NB4 (cell line): ENCODE measurements around the gene NOTUM.

Experiments used
- DNase-seq: peaks from one replicate; pipeline ENCODE4 v3.0.0; 2010; ENCODE audit warnings: low read depth
- H3K4me3 ChIP-seq: one replicate; pipeline ENCODE4 v1.5.1; 2011; ENCODE audit warnings: mild to moderate bottlenecking, low read depth, low read length, moderate library complexity
- CTCF ChIP-seq: IDR thresholded peaks from one replicate; pipeline ENCODE4 v1.5.1; 2012; ENCODE audit warnings: low read depth, low read length
- MAX ChIP-seq: IDR thresholded peaks from 2 replicates; pipeline ENCODE4 v1.6.1; 2011; ENCODE audit warnings: low read depth, low read length
- MYC ChIP-seq: IDR thresholded peaks from 2 replicates; pipeline ENCODE4 v1.6.1; 2011; ENCODE audit warnings: low read depth, low read length
- POLR2A ChIP-seq: IDR thresholded peaks from 2 replicates; pipeline ENCODE4 v1.6.1; 2011; ENCODE audit warnings: mild to moderate bottlenecking; ENCODE audit not compliant: insufficient read length; ENCODE audit errors: extremely low read depth

NOTUM gene

DNA sequence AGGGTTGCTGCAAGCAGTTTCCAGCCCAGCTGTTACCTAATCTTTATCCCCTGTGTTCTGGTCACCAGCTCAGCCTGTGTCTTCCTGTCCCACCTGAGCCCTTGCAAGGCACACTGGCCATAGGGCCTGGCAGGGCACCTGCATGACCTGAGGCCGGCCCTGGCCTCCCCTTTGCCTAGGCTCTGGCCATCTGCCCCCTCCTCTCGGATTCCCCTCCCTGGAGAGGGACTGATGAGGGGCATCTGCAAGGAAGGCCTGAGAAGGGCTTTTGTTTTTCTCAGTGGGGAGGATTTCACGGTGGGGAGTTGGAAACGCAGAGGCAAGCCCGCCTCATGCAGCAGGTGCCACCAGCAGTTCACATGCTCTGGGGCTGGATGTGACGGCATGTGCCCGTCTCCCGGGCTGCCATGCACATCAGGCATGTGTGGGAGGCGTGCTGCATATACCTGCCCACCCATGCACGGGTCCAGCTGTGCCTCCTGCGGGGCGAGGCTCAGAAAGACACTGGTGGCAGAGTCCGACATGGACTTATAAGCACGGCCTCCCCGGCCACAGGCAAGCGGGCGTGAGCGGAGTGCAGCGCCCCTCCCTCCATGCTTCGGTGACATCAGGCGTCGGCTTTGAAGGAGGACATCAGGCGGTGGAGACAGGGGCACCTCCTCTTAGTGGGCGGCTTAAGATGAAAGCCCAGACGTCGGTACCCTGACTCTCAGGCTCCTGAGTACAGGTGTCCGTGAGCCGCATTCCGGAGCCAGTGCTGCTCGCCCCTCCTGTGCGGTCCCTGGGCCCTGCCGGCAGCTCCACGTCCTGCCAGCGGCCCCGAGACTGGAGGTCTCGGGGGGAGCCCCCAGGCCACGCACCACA is 33.0 kb upstream of the NOTUM start:
- TF ChIP-seq MYC (no peak), CTCF (no peak), POLR2A (no peak), MAX (no peak)
- H3K4me3 ChIP-seq: no peak overlapping the region
- no peak for DNase-seq

GRCh38 chr17:81992306-81993102 is 31.5 kb upstream of the NOTUM start:
- no peak overlapping the region for H3K4me3 ChIP-seq
- no peak for DNase-seq
- no peak for TF ChIP-seq CTCF
- no peak for TF ChIP-seq MAX
- TF ChIP-seq POLR2A: no peak
- no peak for TF ChIP-seq MYC

- TF ChIP-seq POLR2A (no peak), MYC (no peak), CTCF (no peak), MAX (no peak)
- no peak for DNase-seq
- no peak overlapping the region for H3K4me3 ChIP-seq
Measured at GRCh38 chr17:81991684-81992305, 30.8 kb upstream of the NOTUM start.

DNA sequence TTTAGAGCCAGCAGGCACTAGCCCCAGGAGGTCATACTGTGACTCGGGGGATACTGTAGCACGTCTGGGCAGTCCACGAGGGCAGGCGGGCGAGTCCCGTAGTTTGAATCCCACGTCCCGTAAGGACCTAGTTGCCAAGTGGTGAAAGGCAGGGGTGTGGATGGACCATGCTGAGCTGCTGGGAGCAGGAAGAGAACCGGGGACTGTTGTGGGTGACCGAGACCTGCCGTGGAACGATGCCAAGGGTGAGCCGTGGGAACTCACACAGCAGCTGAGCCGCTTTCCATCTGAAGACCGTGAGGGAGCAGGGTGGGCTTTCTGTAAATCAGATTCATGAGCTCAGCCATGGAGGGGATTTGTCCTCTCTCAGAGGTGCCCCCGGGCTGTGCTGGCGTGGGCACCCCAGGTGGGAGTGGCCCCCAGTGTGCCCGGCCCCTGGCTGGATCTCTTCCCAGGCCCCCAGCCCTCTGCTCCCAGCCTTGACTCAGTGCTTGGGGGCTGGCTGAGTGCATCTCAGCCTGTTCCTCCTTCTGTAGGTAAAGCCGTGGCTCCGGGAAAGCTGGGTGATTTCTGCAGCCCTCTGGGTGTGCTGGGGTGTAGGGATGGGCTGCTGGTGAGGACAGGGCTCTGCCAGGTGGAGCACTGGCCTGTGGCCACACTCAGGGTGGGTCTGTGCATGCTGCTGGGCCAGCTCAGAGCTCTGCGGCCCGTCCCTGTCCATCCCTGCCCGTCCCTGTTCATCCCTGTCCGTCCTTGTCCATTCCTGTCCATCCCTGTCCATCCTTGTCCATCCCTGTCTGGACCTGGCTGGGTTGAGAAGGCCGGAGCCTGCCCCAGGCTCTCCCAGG is 30.1 kb upstream of the NOTUM start:
- H3K4me3 ChIP-seq: no peak overlapping the region
- TF ChIP-seq CTCF (no peak), POLR2A (no peak)
- DNase-seq: no peak

GRCh38 chr17:81987161-81987770 is 26.3 kb upstream of the NOTUM start:
- no peak for DNase-seq
- TF ChIP-seq MYC (no peak), CTCF (no peak), MAX (no peak), POLR2A (no peak)
- no peak overlapping the region for H3K4me3 ChIP-seq
